ENCODE measurements around the gene DHCR7. TPM values are rescaled to one million over a fixed set of nuclear protein-coding genes. Genes with fewer than 3 reads are reported as not detected.

Gene DHCR7
- total RNA-seq, 1 experiment from 2014 or later = 371 TPM

DNA sequence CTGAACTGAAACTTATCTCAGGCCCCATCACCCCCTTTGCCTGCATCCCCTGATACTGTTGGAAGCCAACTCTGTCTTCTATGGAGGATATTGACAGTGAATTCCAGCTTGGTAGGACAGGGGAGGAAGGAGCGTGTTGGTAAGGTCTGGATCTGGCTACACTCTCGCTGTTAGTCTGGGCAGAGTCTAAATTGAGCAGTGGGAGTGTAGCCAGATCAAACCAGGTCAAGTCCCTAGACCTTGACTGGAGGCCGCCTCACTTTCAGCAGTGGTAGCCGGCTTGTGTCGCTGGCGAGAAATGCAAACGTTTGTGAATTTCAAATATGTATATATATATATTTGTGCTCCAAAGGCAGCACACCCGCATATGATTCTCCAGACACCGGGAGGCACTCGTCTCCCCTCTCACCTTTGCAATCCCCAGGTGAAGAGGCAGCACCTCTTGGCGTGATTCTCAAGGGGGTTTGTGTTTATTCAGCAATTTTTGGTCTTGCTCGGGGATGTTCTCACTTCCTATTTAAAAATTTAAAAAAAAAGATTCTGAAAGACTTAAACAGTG, 26.7 kb downstream of the DHCR7 start:
- H3K4me3 ChIP-seq (ENCODE audit: low read depth, low read length) = no peak overlapping the region
- POLR2A ChIA-PET = interaction anchor here (0.6 kb wide), 1 partner anchor 31 kb away, joined by 7 read pairs; the partner anchor contains the start of gene NADSYN1
- no peaks in the 10 kb centered on the region for H3K9me3 ChIP-seq
- H3K36me3 ChIP-seq (ENCODE audit: control insufficient read depth, insufficient read depth, low read length) = no peaks in the 10 kb centered on the region
- Mint-ChIP-seq H3K9me3 (ENCODE audit: unreplicated experiment) (no peaks in the 10 kb centered on the region), H3K4me1 (ENCODE audit: low read depth, unreplicated experiment) (no peaks in the 10 kb centered on the region), H3K27me3 (ENCODE audit: insufficient read depth, unreplicated experiment) (peaks cover 3% of the 10 kb centered on the region), H3K4me3 (ENCODE audit: unreplicated experiment) (no peak overlapping the region), H3K27ac (ENCODE audit: unreplicated experiment) (no peak overlapping the region), H3K36me3 (ENCODE audit: insufficient read depth, unreplicated experiment) (no peaks in the 10 kb centered on the region)
- no peak for DNase-seq
- BruUV-seq (replicated peaks) = no TSS peak
- CTCF ChIA-PET = no interaction called here
- intact Hi-C loops (cut with micrococcal nuclease; ENCODE audit: unreplicated experiment) = no loop called here
- H3K4me1 ChIP-seq = no peaks in the 10 kb centered on the region
- no peaks in the 10 kb centered on the region for H3K27me3 ChIP-seq (replicated peaks; ENCODE audit: control insufficient read depth, insufficient read depth, low read length)
- TF ChIP-seq, protein P1, sequence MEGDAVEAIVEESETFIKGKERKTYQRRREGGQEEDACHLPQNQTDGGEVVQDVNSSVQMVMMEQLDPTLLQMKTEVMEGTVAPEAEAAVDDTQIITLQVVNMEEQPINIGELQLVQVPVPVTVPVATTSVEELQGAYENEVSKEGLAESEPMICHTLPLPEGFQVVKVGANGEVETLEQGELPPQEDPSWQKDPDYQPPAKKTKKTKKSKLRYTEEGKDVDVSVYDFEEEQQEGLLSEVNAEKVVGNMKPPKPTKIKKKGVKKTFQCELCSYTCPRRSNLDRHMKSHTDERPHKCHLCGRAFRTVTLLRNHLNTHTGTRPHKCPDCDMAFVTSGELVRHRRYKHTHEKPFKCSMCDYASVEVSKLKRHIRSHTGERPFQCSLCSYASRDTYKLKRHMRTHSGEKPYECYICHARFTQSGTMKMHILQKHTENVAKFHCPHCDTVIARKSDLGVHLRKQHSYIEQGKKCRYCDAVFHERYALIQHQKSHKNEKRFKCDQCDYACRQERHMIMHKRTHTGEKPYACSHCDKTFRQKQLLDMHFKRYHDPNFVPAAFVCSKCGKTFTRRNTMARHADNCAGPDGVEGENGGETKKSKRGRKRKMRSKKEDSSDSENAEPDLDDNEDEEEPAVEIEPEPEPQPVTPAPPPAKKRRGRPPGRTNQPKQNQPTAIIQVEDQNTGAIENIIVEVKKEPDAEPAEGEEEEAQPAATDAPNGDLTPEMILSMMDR (IDR thresholded peaks at IDR 0.05; ENCODE audit: insufficient read depth in 1 of 2, low read depth in 1 of 2, low read length in 1 of 2, severe bottlenecking in 1 of 2, unreplicated experiment in 1 of 2) = no peak

DNA sequence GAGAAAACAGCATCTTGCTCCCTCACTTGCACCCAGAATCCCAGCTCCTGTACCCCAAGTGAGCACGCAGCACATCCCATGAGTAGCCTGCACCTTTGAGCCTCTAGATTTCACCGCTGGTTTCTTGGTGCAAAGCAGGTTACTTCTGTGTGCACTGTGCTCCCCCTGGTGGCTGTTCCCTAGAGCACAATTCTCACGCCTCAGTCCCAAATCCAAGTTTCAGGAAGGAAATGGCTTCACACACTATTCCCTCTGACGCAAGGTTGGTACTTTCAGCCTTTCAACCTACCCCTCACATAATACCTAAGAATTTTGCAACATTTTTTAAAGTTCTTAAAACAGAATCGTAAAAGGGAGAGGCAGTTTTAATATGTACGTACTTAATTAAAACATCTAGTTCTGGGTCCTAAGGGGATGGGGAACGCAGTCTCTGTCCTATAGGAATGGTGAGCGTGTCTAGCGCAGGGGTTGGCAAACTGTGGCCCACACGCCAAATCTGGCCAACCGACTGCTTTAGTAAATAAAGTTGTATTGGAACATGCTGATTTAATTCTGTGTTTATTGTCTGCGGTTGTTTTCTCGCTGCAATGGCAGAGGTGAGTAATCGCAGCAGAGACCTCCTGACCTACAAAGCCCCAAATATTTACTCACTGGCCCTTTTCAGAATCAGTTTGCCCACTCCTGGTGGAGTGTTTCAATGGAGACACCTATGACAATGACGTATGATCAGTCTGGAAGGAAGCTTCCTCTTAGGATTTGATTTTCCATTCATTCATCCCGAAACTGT, 27.5 kb downstream of the DHCR7 start:
- no peaks in the 10 kb centered on the region for H3K9me3 ChIP-seq
- Mint-ChIP-seq H3K4me1 (ENCODE audit: low read depth, unreplicated experiment) (no peaks in the 10 kb centered on the region), H3K9me3 (ENCODE audit: unreplicated experiment) (no peaks in the 10 kb centered on the region), H3K27me3 (ENCODE audit: insufficient read depth, unreplicated experiment) (peaks cover 3% of the 10 kb centered on the region), H3K4me3 (ENCODE audit: unreplicated experiment) (no peak overlapping the region), H3K36me3 (ENCODE audit: insufficient read depth, unreplicated experiment) (no peaks in the 10 kb centered on the region), H3K27ac (ENCODE audit: unreplicated experiment) (no peak overlapping the region)
- peak; percentile 69 to 71 for DNase-seq
- no peaks in the 10 kb centered on the region for H3K27me3 ChIP-seq (replicated peaks; ENCODE audit: control insufficient read depth, insufficient read depth, low read length)
- H3K36me3 ChIP-seq (ENCODE audit: control insufficient read depth, insufficient read depth, low read length) = no peaks in the 10 kb centered on the region
- ChIA-PET POLR2A (no interaction called here), CTCF (interaction anchor here (1.2 to 1.6 kb wide), 3 partner anchors 13 to 334 kb away, joined by 5 to 9 read pairs (median 8); partner anchors contain the start of gene SHANK2)
- intact Hi-C loops (cut with micrococcal nuclease; ENCODE audit: unreplicated experiment) = loop anchor here (1.0 kb wide), 1 partner anchor 333 kb away; no protein-coding TSS in a partner anchor
- H3K4me3 ChIP-seq (ENCODE audit: low read depth, low read length) = no peak overlapping the region
- no TSS peak for BruUV-seq (replicated peaks)
- TF ChIP-seq, protein P1 (IDR thresholded peaks at IDR 0.05; ENCODE audit: insufficient read depth in 1 of 2, low read depth in 1 of 2, low read length in 1 of 2, severe bottlenecking in 1 of 2, unreplicated experiment in 1 of 2) = peak; percentile 90 to 91
- no peaks in the 10 kb centered on the region for H3K4me1 ChIP-seq

DNA sequence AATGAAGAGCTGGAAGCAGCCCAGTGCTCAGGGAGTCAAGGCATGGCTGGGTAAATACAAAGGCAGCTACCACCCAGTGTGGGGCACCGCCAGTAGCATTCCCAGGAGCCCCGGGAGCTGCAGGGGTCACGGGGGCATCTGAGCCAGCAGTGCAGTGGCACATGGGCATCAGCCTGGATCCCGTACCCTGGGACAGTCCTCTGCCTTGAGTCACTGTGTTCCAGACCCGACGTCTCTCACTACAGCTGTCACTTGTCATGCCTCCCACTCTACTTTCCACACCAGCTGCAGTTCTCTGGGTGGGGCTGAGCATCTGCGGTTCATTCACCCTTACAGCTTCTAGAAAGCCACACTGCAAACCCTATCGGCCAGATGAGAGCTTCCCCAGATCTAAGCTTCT, 29.6 kb downstream of the DHCR7 start:
- Histone ChIP-seq H3K36me3 (ENCODE audit: control insufficient read depth, insufficient read depth, low read length) (no peaks in the 10 kb centered on the region), H3K4me3 (ENCODE audit: low read depth, low read length) (no peak overlapping the region), H3K27me3 (replicated peaks; ENCODE audit: control insufficient read depth, insufficient read depth, low read length) (no peaks in the 10 kb centered on the region), H3K4me1 (no peaks in the 10 kb centered on the region), H3K9me3 (no peaks in the 10 kb centered on the region)
- DNase-seq = no peak
- no peaks in the 10 kb centered on the region for H3K4me1 Mint-ChIP-seq (ENCODE audit: low read depth, unreplicated experiment)
- no TSS peak for BruUV-seq (replicated peaks)
- H3K36me3 Mint-ChIP-seq (ENCODE audit: insufficient read depth, unreplicated experiment) = no peaks in the 10 kb centered on the region
- intact Hi-C loops (cut with micrococcal nuclease; ENCODE audit: unreplicated experiment) = no loop called here
- H3K27ac Mint-ChIP-seq (ENCODE audit: unreplicated experiment) = no peak overlapping the region
- no peak overlapping the region for H3K4me3 Mint-ChIP-seq (ENCODE audit: unreplicated experiment)
- TF ChIP-seq, protein P1 (IDR thresholded peaks at IDR 0.05; ENCODE audit: insufficient read depth in 1 of 2, low read depth in 1 of 2, low read length in 1 of 2, severe bottlenecking in 1 of 2, unreplicated experiment in 1 of 2) = no peak
- peaks cover 14% of the 10 kb centered on the region for H3K9me3 Mint-ChIP-seq (ENCODE audit: unreplicated experiment)
- peaks cover 11% of the 10 kb centered on the region for H3K27me3 Mint-ChIP-seq (ENCODE audit: insufficient read depth, unreplicated experiment)
- ChIA-PET CTCF (interaction anchor here (0.7 kb wide), 1 partner anchor 156 kb away, joined by 3 read pairs; no protein-coding TSS in a partner anchor), POLR2A (no interaction called here)
